ENCODE measurements around the gene KNDC1.

KNDC1 gene

GRCh38 chr10:133267293-133267692, 107.3 kb downstream of the KNDC1 start:
- WGBS, result 91% methylated on average over 14 of the region's 14 CpGs
- no peak overlapping the region for H4K91ac ChIP-seq (ENCODE audit: low read length)
- no peak overlapping the region for H4K8ac ChIP-seq (ENCODE audit: low read length)
- H2AK5ac ChIP-seq (ENCODE audit: low read length, severe bottlenecking), result no peak overlapping the region
- H3K36me3 ChIP-seq (ENCODE audit: control insufficient read depth in 1 of 2, insufficient read depth in 2 of 2, low read depth in 1 of 2, low read length in 2 of 2), result peaks cover 0 to 63% of the 10 kb centered on the region in 2 experiments
- H3K23ac ChIP-seq (ENCODE audit: low read length in 2 of 2), result no peak overlapping the region
- no peaks in the 10 kb centered on the region for H3K79me1 ChIP-seq (replicated peaks; ENCODE audit: low read length, poor library complexity, severe bottlenecking)
- H2AFZ ChIP-seq (ENCODE audit: low read depth, low read length), result no peak overlapping the region
- H2BK5ac ChIP-seq (ENCODE audit: low read depth, low read length, poor library complexity, severe bottlenecking), result no peak overlapping the region
- no peak overlapping the region for H3K9ac ChIP-seq (ENCODE audit: low read length)
- H3K4ac ChIP-seq (ENCODE audit: low read depth in 1 of 2, low read length in 2 of 2), result no peak overlapping the region
- H3K27ac ChIP-seq (ENCODE audit: low read length, poor library complexity, severe bottlenecking), result no peak overlapping the region
- no peak overlapping the region for H3K14ac ChIP-seq (ENCODE audit: low read length in 2 of 2)
- no peak overlapping the region for H3K4me2 ChIP-seq (ENCODE audit: low read length, poor library complexity, severe bottlenecking)
- H2BK15ac ChIP-seq (ENCODE audit: low read depth, poor library complexity, severe bottlenecking), result no peak overlapping the region
- H3K4me3 ChIP-seq (ENCODE audit: insufficient read depth in 1 of 2, low read depth in 1 of 2, low read length in 2 of 2), result peak overlapping the region in 1 of 2 experiments; percentile 0
- H2BK12ac ChIP-seq (ENCODE audit: low read length in 2 of 2), result no peak overlapping the region
- no peak for DNase-seq
- no peaks in the 10 kb centered on the region for H3K9me3 ChIP-seq (ENCODE audit: control insufficient read depth, low read length)
- H2BK120ac ChIP-seq (ENCODE audit: low read depth, low read length), result no peak overlapping the region
- no peaks in the 10 kb centered on the region for H3K27me3 ChIP-seq (ENCODE audit: control insufficient read depth in 1 of 2, insufficient read depth in 1 of 2, low read length in 2 of 2)
- H3K4me1 ChIP-seq (ENCODE audit: control insufficient read depth, insufficient read depth, low read depth, low read length), result peaks cover 8% of the 10 kb centered on the region
- H3K18ac ChIP-seq (ENCODE audit: low read depth in 1 of 2, low read length in 2 of 2), result no peak overlapping the region

- no peak overlapping the region for H4K8ac ChIP-seq (ENCODE audit: low read length)
- H3K9me3 ChIP-seq (ENCODE audit: control insufficient read depth, low read length), result no peaks in the 10 kb centered on the region
- 94% methylated on average over 22 of the region's 22 CpGs for WGBS
- H2AFZ ChIP-seq (ENCODE audit: low read depth, low read length), result no peak overlapping the region
- H3K18ac ChIP-seq (ENCODE audit: low read depth in 1 of 2, low read length in 2 of 2), result no peak overlapping the region
- H2BK12ac ChIP-seq (ENCODE audit: low read length in 2 of 2), result no peak overlapping the region
- no peaks in the 10 kb centered on the region for H3K27me3 ChIP-seq (ENCODE audit: control insufficient read depth in 1 of 2, insufficient read depth in 1 of 2, low read length in 2 of 2)
- H3K79me1 ChIP-seq (replicated peaks; ENCODE audit: low read length, poor library complexity, severe bottlenecking), result no peaks in the 10 kb centered on the region
- no peak overlapping the region for H3K4ac ChIP-seq (ENCODE audit: low read depth in 1 of 2, low read length in 2 of 2)
- H2BK120ac ChIP-seq (ENCODE audit: low read depth, low read length), result no peak overlapping the region
- H3K4me3 ChIP-seq (ENCODE audit: insufficient read depth in 1 of 2, low read depth in 1 of 2, low read length in 2 of 2), result no peak overlapping the region
- H3K27ac ChIP-seq (ENCODE audit: low read length, poor library complexity, severe bottlenecking), result no peak overlapping the region
- peaks cover 0 to 67% of the 10 kb centered on the region in 2 experiments for H3K36me3 ChIP-seq (ENCODE audit: control insufficient read depth in 1 of 2, insufficient read depth in 2 of 2, low read depth in 1 of 2, low read length in 2 of 2)
- no peak overlapping the region for H2AK5ac ChIP-seq (ENCODE audit: low read length, severe bottlenecking)
- no peak for DNase-seq
- H3K4me2 ChIP-seq (ENCODE audit: low read length, poor library complexity, severe bottlenecking), result no peak overlapping the region
- no peak overlapping the region for H2BK5ac ChIP-seq (ENCODE audit: low read depth, low read length, poor library complexity, severe bottlenecking)
- peaks cover 3% of the 10 kb centered on the region for H3K4me1 ChIP-seq (ENCODE audit: control insufficient read depth, insufficient read depth, low read depth, low read length)
- H3K23ac ChIP-seq (ENCODE audit: low read length in 2 of 2), result no peak overlapping the region
- no peak overlapping the region for H3K9ac ChIP-seq (ENCODE audit: low read length)
- no peak overlapping the region for H3K14ac ChIP-seq (ENCODE audit: low read length in 2 of 2)
- H2BK15ac ChIP-seq (ENCODE audit: low read depth, poor library complexity, severe bottlenecking), result no peak overlapping the region
- H4K91ac ChIP-seq (ENCODE audit: low read length), result no peak overlapping the region
Measured at GRCh38 chr10:133267829-133268228, 107.8 kb downstream of the KNDC1 start.

- Histone ChIP-seq H3K4me3 (ENCODE audit: insufficient read depth in 1 of 2, low read depth in 1 of 2, low read length in 2 of 2) (no peak overlapping the region), H3K36me3 (ENCODE audit: control insufficient read depth in 1 of 2, insufficient read depth in 2 of 2, low read depth in 1 of 2, low read length in 2 of 2) (peaks cover 0 to 72% of the 10 kb centered on the region in 2 experiments), H2BK15ac (ENCODE audit: low read depth, poor library complexity, severe bottlenecking) (no peak overlapping the region), H3K18ac (ENCODE audit: low read depth in 1 of 2, low read length in 2 of 2) (no peak overlapping the region), H2AK5ac (ENCODE audit: low read length, severe bottlenecking) (no peak overlapping the region), H3K27me3 (ENCODE audit: control insufficient read depth in 1 of 2, insufficient read depth in 1 of 2, low read length in 2 of 2) (no peaks in the 10 kb centered on the region), H4K91ac (ENCODE audit: low read length) (no peak overlapping the region), H3K9me3 (ENCODE audit: control insufficient read depth, low read length) (no peaks in the 10 kb centered on the region), H2BK12ac (ENCODE audit: low read length in 2 of 2) (no peak overlapping the region), H2BK120ac (ENCODE audit: low read depth, low read length) (no peak overlapping the region), H3K79me1 (replicated peaks; ENCODE audit: low read length, poor library complexity, severe bottlenecking) (no peaks in the 10 kb centered on the region), H3K4ac (ENCODE audit: low read depth in 1 of 2, low read length in 2 of 2) (no peak overlapping the region), H3K23ac (ENCODE audit: low read length in 2 of 2) (no peak overlapping the region), H2AFZ (ENCODE audit: low read depth, low read length) (no peak overlapping the region), H2BK5ac (ENCODE audit: low read depth, low read length, poor library complexity, severe bottlenecking) (no peak overlapping the region), H3K4me2 (ENCODE audit: low read length, poor library complexity, severe bottlenecking) (no peak overlapping the region), H3K27ac (ENCODE audit: low read length, poor library complexity, severe bottlenecking) (no peak overlapping the region), H3K4me1 (ENCODE audit: control insufficient read depth, insufficient read depth, low read depth, low read length) (peaks cover 2% of the 10 kb centered on the region), H3K9ac (ENCODE audit: low read length) (no peak overlapping the region), H4K8ac (ENCODE audit: low read length) (no peak overlapping the region), H3K14ac (ENCODE audit: low read length in 2 of 2) (no peak overlapping the region)
- WGBS, result 96% methylated on average over 22 of the region's 22 CpGs
- no peak for DNase-seq
Measured at GRCh38 chr10:133268532-133268931, 108.5 kb downstream of the KNDC1 start.

GRCh38 chr10:133269367-133269766, 109.3 kb downstream of the KNDC1 start:
- H3K9me3 ChIP-seq (ENCODE audit: control insufficient read depth, low read length), result no peaks in the 10 kb centered on the region
- WGBS, result 88% methylated on average over 26 of the region's 26 CpGs
- H2BK15ac ChIP-seq (ENCODE audit: low read depth, poor library complexity, severe bottlenecking), result no peak overlapping the region
- peaks cover 0 to under 1% of the 10 kb centered on the region in 2 experiments for H3K27me3 ChIP-seq (ENCODE audit: control insufficient read depth in 1 of 2, insufficient read depth in 1 of 2, low read length in 2 of 2)
- H3K4ac ChIP-seq (ENCODE audit: low read depth in 1 of 2, low read length in 2 of 2), result no peak overlapping the region
- H2AK5ac ChIP-seq (ENCODE audit: low read length, severe bottlenecking), result no peak overlapping the region
- no peak overlapping the region for H2BK120ac ChIP-seq (ENCODE audit: low read depth, low read length)
- H3K4me2 ChIP-seq (ENCODE audit: low read length, poor library complexity, severe bottlenecking), result no peak overlapping the region
- no peak overlapping the region for H3K23ac ChIP-seq (ENCODE audit: low read length in 2 of 2)
- H3K27ac ChIP-seq (ENCODE audit: low read length, poor library complexity, severe bottlenecking), result no peak overlapping the region
- no peak overlapping the region for H3K4me3 ChIP-seq (ENCODE audit: insufficient read depth in 1 of 2, low read depth in 1 of 2, low read length in 2 of 2)
- peaks cover 0 to 78% of the 10 kb centered on the region in 2 experiments for H3K36me3 ChIP-seq (ENCODE audit: control insufficient read depth in 1 of 2, insufficient read depth in 2 of 2, low read depth in 1 of 2, low read length in 2 of 2)
- no peak overlapping the region for H2BK12ac ChIP-seq (ENCODE audit: low read length in 2 of 2)
- H3K14ac ChIP-seq (ENCODE audit: low read length in 2 of 2), result no peak overlapping the region
- H4K8ac ChIP-seq (ENCODE audit: low read length), result no peak overlapping the region
- H3K4me1 ChIP-seq (ENCODE audit: control insufficient read depth, insufficient read depth, low read depth, low read length), result peaks cover 2% of the 10 kb centered on the region
- no peak overlapping the region for H2AFZ ChIP-seq (ENCODE audit: low read depth, low read length)
- no peak overlapping the region for H3K9ac ChIP-seq (ENCODE audit: low read length)
- no peak overlapping the region for H2BK5ac ChIP-seq (ENCODE audit: low read depth, low read length, poor library complexity, severe bottlenecking)
- DNase-seq, result no peak
- H3K18ac ChIP-seq (ENCODE audit: low read depth in 1 of 2, low read length in 2 of 2), result no peak overlapping the region
- H3K79me1 ChIP-seq (replicated peaks; ENCODE audit: low read length, poor library complexity, severe bottlenecking), result no peaks in the 10 kb centered on the region
- H4K91ac ChIP-seq (ENCODE audit: low read length), result no peak overlapping the region
